ENCODE measurements around the gene CPB2. TPM values are rescaled to one million over a fixed set of nuclear protein-coding genes. Genes with fewer than 3 reads are reported as not detected.

The CPB2 gene
- total RNA-seq, 1 experiment from 2014 or later = 0.28 TPM

DNA sequence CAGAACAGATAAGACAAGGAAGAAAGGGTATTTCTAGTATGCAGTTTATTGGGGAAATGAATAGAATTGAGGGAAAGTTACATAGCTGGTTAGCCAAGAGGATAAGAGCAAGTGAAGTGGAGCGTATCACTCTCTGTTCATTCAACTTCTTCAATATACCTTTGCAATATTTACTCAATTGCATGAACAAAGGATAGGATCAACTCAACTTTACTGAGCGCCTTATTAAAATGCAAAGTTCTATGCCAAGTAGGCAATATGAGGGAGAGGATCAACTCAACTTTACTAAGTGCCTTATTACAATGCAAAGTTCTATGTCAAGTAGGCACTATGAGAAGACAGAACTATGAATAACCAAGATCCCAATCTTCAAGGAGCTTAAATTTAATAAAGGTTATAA is 96.2 kb downstream of the CPB2 start:
- ATAC-seq (no peak), DNase-seq (ENCODE audit: low read depth, low spot score) (no peak)
- Histone ChIP-seq H3K9me3 (ENCODE audit: control insufficient read depth, insufficient read depth, low read depth, low read length) (no peaks in the 10 kb centered on the region), H3K36me3 (ENCODE audit: control insufficient read depth, insufficient read depth, low read length) (peaks cover 22% of the 10 kb centered on the region), H3K4me3 (ENCODE audit: low read depth in 2 of 2, low read length in 2 of 2) (no peak overlapping the region), H3K4me1 (ENCODE audit: control insufficient read depth, insufficient read depth, low read length) (no peaks in the 10 kb centered on the region), H3K27me3 (ENCODE audit: control insufficient read depth, insufficient read depth, low read length) (no peaks in the 10 kb centered on the region), H3K27ac (ENCODE audit: low read length) (no peak overlapping the region)
- no peak for TF ChIP-seq SIN3A (IDR thresholded peaks at IDR 0.05; ENCODE audit: borderline replicate concordance, insufficient read depth, low read depth, low read length)
- no peak for TF ChIP-seq POLR2AphosphoS5 (IDR thresholded peaks at IDR 0.05; ENCODE audit: low read depth, low read length)
- TF ChIP-seq, protein P1, sequence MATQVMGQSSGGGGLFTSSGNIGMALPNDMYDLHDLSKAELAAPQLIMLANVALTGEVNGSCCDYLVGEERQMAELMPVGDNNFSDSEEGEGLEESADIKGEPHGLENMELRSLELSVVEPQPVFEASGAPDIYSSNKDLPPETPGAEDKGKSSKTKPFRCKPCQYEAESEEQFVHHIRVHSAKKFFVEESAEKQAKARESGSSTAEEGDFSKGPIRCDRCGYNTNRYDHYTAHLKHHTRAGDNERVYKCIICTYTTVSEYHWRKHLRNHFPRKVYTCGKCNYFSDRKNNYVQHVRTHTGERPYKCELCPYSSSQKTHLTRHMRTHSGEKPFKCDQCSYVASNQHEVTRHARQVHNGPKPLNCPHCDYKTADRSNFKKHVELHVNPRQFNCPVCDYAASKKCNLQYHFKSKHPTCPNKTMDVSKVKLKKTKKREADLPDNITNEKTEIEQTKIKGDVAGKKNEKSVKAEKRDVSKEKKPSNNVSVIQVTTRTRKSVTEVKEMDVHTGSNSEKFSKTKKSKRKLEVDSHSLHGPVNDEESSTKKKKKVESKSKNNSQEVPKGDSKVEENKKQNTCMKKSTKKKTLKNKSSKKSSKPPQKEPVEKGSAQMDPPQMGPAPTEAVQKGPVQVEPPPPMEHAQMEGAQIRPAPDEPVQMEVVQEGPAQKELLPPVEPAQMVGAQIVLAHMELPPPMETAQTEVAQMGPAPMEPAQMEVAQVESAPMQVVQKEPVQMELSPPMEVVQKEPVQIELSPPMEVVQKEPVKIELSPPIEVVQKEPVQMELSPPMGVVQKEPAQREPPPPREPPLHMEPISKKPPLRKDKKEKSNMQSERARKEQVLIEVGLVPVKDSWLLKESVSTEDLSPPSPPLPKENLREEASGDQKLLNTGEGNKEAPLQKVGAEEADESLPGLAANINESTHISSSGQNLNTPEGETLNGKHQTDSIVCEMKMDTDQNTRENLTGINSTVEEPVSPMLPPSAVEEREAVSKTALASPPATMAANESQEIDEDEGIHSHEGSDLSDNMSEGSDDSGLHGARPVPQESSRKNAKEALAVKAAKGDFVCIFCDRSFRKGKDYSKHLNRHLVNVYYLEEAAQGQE (IDR thresholded peaks at IDR 0.05; ENCODE audit: insufficient read depth in 1 of 2, low read depth in 2 of 2, low read length in 1 of 2) = no peak
- in situ Hi-C loops (cut with HindIII; ENCODE audit: low pct_unique_long_range_greater_than_20kb, low sequenced_read_pairs) = no loop called here
- CTCF ChIA-PET = no interaction called here
- intact Hi-C loops (cut with micrococcal nuclease; ENCODE audit: unreplicated experiment) = no loop called here
- POLR2A ChIA-PET = no interaction called here
- no TSS peak for BruUV-seq (replicated peaks)

DNA sequence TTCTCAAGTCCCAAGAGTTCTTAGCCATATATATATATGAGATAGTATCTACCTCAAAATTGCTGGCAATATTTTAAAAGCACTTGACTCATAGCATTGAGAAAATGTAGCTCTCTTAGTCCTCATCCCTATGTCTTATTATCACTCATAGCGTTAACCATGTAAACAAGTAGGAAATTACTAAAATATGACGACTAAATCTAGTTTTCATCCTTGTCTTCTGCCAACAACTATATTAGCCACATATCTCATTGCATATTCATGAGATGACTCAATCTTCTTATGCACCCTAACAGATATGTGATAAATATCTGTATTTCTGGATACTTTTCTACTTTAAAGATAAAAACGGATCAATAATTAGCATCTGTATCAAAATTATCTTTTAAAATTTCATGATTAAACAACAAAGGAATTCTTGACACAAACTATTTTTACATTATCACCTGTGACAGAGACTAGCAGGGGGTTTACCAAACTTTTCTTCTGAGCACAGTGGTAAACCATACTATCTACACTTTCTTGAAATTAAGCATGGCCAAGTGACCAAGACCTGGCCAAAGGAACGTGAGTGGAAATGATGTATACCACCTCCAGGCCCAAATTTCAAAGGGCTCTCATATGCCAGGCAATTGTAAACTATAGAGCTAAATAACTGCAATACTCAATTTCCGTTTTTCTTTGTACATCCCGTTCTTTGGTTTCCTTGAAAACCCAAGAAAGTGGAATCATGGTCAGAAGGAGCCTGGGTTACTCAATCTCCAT is 98.0 kb downstream of the CPB2 start:
- H3K27me3 ChIP-seq (ENCODE audit: control insufficient read depth, insufficient read depth, low read length) = no peaks in the 10 kb centered on the region
- H3K4me1 ChIP-seq (ENCODE audit: control insufficient read depth, insufficient read depth, low read length) = no peaks in the 10 kb centered on the region
- no peaks in the 10 kb centered on the region for H3K9me3 ChIP-seq (ENCODE audit: control insufficient read depth, insufficient read depth, low read depth, low read length)
- H3K27ac ChIP-seq (ENCODE audit: low read length) = no peak overlapping the region
- no peak for DNase-seq (ENCODE audit: low read depth, low spot score)
- intact Hi-C loops (cut with micrococcal nuclease; ENCODE audit: unreplicated experiment) = no loop called here
- peaks cover 25% of the 10 kb centered on the region for H3K36me3 ChIP-seq (ENCODE audit: control insufficient read depth, insufficient read depth, low read length)
- ATAC-seq = no peak
- no peak for TF ChIP-seq POLR2AphosphoS5 (IDR thresholded peaks at IDR 0.05; ENCODE audit: low read depth, low read length)
- ChIA-PET CTCF (no interaction called here), POLR2A (no interaction called here)
- no TSS peak for BruUV-seq (replicated peaks)
- H3K4me3 ChIP-seq (ENCODE audit: low read depth in 2 of 2, low read length in 2 of 2) = no peak overlapping the region
- in situ Hi-C loops (cut with HindIII; ENCODE audit: low pct_unique_long_range_greater_than_20kb, low sequenced_read_pairs) = no loop called here

DNA sequence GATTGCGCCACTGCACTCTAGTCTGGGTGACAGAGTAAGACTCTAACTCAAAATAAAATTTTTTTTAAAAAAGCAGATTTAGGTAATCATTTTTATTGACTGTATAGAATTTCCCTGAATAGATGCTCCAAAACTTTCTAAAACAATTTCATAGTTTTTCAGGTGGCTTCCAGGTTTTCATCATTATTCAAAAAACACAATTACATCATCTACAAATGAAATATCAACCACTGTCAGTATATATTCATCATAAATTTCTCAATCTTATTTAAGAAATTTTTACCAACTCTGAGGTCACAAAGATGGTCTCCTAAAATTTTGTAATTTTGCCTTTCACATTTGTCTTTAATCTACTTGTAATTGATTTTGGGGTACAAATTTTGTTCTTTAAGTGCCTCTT is 100.3 kb downstream of the CPB2 start:
- in situ Hi-C loops (cut with HindIII; ENCODE audit: low pct_unique_long_range_greater_than_20kb, low sequenced_read_pairs) (no loop called here), intact Hi-C loops (cut with micrococcal nuclease; ENCODE audit: unreplicated experiment) (no loop called here)
- TF ChIP-seq TCF7L2 (IDR thresholded peaks at IDR 0.05; ENCODE audit: low read depth, low read length) = no peak
- TF ChIP-seq, protein P2, sequence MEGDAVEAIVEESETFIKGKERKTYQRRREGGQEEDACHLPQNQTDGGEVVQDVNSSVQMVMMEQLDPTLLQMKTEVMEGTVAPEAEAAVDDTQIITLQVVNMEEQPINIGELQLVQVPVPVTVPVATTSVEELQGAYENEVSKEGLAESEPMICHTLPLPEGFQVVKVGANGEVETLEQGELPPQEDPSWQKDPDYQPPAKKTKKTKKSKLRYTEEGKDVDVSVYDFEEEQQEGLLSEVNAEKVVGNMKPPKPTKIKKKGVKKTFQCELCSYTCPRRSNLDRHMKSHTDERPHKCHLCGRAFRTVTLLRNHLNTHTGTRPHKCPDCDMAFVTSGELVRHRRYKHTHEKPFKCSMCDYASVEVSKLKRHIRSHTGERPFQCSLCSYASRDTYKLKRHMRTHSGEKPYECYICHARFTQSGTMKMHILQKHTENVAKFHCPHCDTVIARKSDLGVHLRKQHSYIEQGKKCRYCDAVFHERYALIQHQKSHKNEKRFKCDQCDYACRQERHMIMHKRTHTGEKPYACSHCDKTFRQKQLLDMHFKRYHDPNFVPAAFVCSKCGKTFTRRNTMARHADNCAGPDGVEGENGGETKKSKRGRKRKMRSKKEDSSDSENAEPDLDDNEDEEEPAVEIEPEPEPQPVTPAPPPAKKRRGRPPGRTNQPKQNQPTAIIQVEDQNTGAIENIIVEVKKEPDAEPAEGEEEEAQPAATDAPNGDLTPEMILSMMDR (IDR thresholded peaks at IDR 0.05) = no peak
- no TSS peak for BruUV-seq (replicated peaks)
- no peak for ATAC-seq
- no peak overlapping the region for H3K4me3 ChIP-seq (ENCODE audit: low read depth in 2 of 2, low read length in 2 of 2)
- no peaks in the 10 kb centered on the region for H3K9me3 ChIP-seq (ENCODE audit: control insufficient read depth, insufficient read depth, low read depth, low read length)
- ChIA-PET CTCF (no interaction called here), POLR2A (no interaction called here)
- peaks cover 10% of the 10 kb centered on the region for H3K36me3 ChIP-seq (ENCODE audit: control insufficient read depth, insufficient read depth, low read length)
- no peaks in the 10 kb centered on the region for H3K4me1 ChIP-seq (ENCODE audit: control insufficient read depth, insufficient read depth, low read length)
- no peak for DNase-seq (ENCODE audit: low read depth, low spot score)
- H3K27me3 ChIP-seq (ENCODE audit: control insufficient read depth, insufficient read depth, low read length) = no peaks in the 10 kb centered on the region
- no peak overlapping the region for H3K27ac ChIP-seq (ENCODE audit: low read length)

Other genes starting within 250 kb of the CPB2 start
- gene ZC3H13, start 52.3 kb downstream of the CPB2 start, total RNA-seq (2021; ENCODE audit: unreplicated experiment) = 25.3 TPM
- 1.5 TPM for gene LCP1, start 77.1 kb upstream of the CPB2 start, total RNA-seq (2021; ENCODE audit: unreplicated experiment)
- gene LRRC63, start 106.9 kb upstream of the CPB2 start, total RNA-seq (2021; ENCODE audit: unreplicated experiment) = 0.15 TPM